Measurements from ENCODE around the gene SUGCT. TPM values are rescaled to one million over a fixed set of nuclear protein-coding genes. Genes with fewer than 3 reads are reported as not detected.

Gene SUGCT
- total and polyA plus RNA-seq, 5 donors: 5.7 to 10.3 (median 6.1) TPM

- Histone ChIP-seq H3K4me3 (ENCODE audit: low read length) (no peak overlapping the region), H3K9me3 (ENCODE audit: control insufficient read depth, low read length) (no peaks in the 10 kb centered on the region), H3K4me1 (ENCODE audit: control insufficient read depth, insufficient read depth, low read length) (no peaks in the 10 kb centered on the region), H3K27ac (ENCODE audit: low read length) (no peak overlapping the region), H3K27me3 (ENCODE audit: control insufficient read depth, insufficient read depth) (no peaks in the 10 kb centered on the region)
- ATAC-seq: no peak
- WGBS: 74% methylated on average over 1 of the region's 1 CpG
- intact Hi-C loops (cut with DNase I): no loop called here
- DNase-seq: no peak
These were observed 364.9 kb downstream of the SUGCT start for GRCh38 chr7:40499718-40500117.

- ATAC-seq (no peak), DNase-seq (no peak)
- no peaks in the 10 kb centered on the region for H3K9me3 ChIP-seq (ENCODE audit: control insufficient read depth, low read length)
- intact Hi-C loops (cut with DNase I): no loop called here
- H3K4me1 ChIP-seq (ENCODE audit: control insufficient read depth, insufficient read depth, low read length): no peaks in the 10 kb centered on the region
- WGBS: 74% methylated on average over 1 of the region's 1 CpG
- no peak overlapping the region for H3K4me3 ChIP-seq (ENCODE audit: low read length)
- H3K27ac ChIP-seq (ENCODE audit: low read length): no peak overlapping the region
- no peaks in the 10 kb centered on the region for H3K27me3 ChIP-seq (ENCODE audit: control insufficient read depth, insufficient read depth)
These were observed 365.4 kb downstream of the SUGCT start for GRCh38 chr7:40500219-40500618.

- Histone ChIP-seq H3K4me1 (ENCODE audit: control insufficient read depth, insufficient read depth, low read length) (no peaks in the 10 kb centered on the region), H3K27ac (ENCODE audit: low read length) (no peak overlapping the region), H3K27me3 (ENCODE audit: control insufficient read depth, insufficient read depth) (no peaks in the 10 kb centered on the region), H3K4me3 (ENCODE audit: low read length) (no peak overlapping the region), H3K9me3 (ENCODE audit: control insufficient read depth, low read length) (no peaks in the 10 kb centered on the region)
- ATAC-seq: no peak
- DNase-seq: no peak
- WGBS: 97% methylated on average over 1 of the region's 1 CpG
- intact Hi-C loops (cut with DNase I): no loop called here
These were observed 367.6 kb downstream of the SUGCT start for GRCh38 chr7:40502359-40502758.

GRCh38 chr7:40506158-40506557 is 371.4 kb downstream of the SUGCT start:
- Histone ChIP-seq H3K27ac (ENCODE audit: low read length) (no peak overlapping the region), H3K4me1 (ENCODE audit: control insufficient read depth, insufficient read depth, low read length) (no peaks in the 10 kb centered on the region), H3K4me3 (ENCODE audit: low read length) (no peak overlapping the region), H3K9me3 (ENCODE audit: control insufficient read depth, low read length) (no peaks in the 10 kb centered on the region), H3K27me3 (ENCODE audit: control insufficient read depth, insufficient read depth) (no peaks in the 10 kb centered on the region)
- WGBS: 80% methylated on average over 3 of the region's 3 CpGs
- no peak for DNase-seq
- intact Hi-C loops (cut with DNase I): no loop called here
- no peak for ATAC-seq

- no peak overlapping the region for H3K27ac ChIP-seq (ENCODE audit: low read length)
- no peaks in the 10 kb centered on the region for H3K4me1 ChIP-seq (ENCODE audit: control insufficient read depth, insufficient read depth, low read length)
- no peaks in the 10 kb centered on the region for H3K27me3 ChIP-seq (ENCODE audit: control insufficient read depth, insufficient read depth)
- 68% methylated on average over 6 of the region's 6 CpGs for WGBS
- no peak overlapping the region for H3K4me3 ChIP-seq (ENCODE audit: low read length)
- intact Hi-C loops (cut with DNase I): no loop called here
- no peak for DNase-seq
- no peak for ATAC-seq
- H3K9me3 ChIP-seq (ENCODE audit: control insufficient read depth, low read length): no peaks in the 10 kb centered on the region
These were observed 372.4 kb downstream of the SUGCT start for GRCh38 chr7:40507166-40507565.

GRCh38 chr7:40509287-40509996 is 374.6 kb downstream of the SUGCT start:
- Histone ChIP-seq H3K4me3 (ENCODE audit: low read length) (no peak overlapping the region), H3K27ac (ENCODE audit: low read length) (no peak overlapping the region), H3K27me3 (ENCODE audit: control insufficient read depth, insufficient read depth) (no peaks in the 10 kb centered on the region), H3K4me1 (ENCODE audit: control insufficient read depth, insufficient read depth, low read length) (no peaks in the 10 kb centered on the region), H3K9me3 (ENCODE audit: control insufficient read depth, low read length) (no peaks in the 10 kb centered on the region)
- intact Hi-C loops (cut with DNase I): no loop called here
- DNase-seq (no peak), ATAC-seq (no peak)
- WGBS: 81% methylated on average over 4 of the region's 4 CpGs

- Histone ChIP-seq H3K27ac (ENCODE audit: low read length) (no peak overlapping the region), H3K27me3 (ENCODE audit: control insufficient read depth, insufficient read depth) (no peaks in the 10 kb centered on the region), H3K9me3 (ENCODE audit: control insufficient read depth, low read length) (no peaks in the 10 kb centered on the region), H3K4me1 (ENCODE audit: control insufficient read depth, insufficient read depth, low read length) (no peaks in the 10 kb centered on the region), H3K4me3 (ENCODE audit: low read length) (no peak overlapping the region)
- ATAC-seq (no peak), DNase-seq (no peak)
- 39% methylated on average over 1 of the region's 1 CpG for WGBS
- intact Hi-C loops (cut with DNase I): no loop called here
These were observed 381.6 kb downstream of the SUGCT start for GRCh38 chr7:40516376-40516775.

GRCh38 chr7:40519009-40519408 is 384.2 kb downstream of the SUGCT start:
- no peak for ATAC-seq
- Histone ChIP-seq H3K27me3 (ENCODE audit: control insufficient read depth, insufficient read depth) (no peaks in the 10 kb centered on the region), H3K4me1 (ENCODE audit: control insufficient read depth, insufficient read depth, low read length) (no peaks in the 10 kb centered on the region), H3K9me3 (ENCODE audit: control insufficient read depth, low read length) (no peaks in the 10 kb centered on the region), H3K27ac (ENCODE audit: low read length) (no peak overlapping the region), H3K4me3 (ENCODE audit: low read length) (no peak overlapping the region)
- intact Hi-C loops (cut with DNase I): no loop called here
- DNase-seq: no peak
- WGBS: 94% methylated on average over 3 of the region's 3 CpGs

- no peak overlapping the region for H3K4me3 ChIP-seq (ENCODE audit: low read length)
- DNase-seq: no peak
- H3K4me1 ChIP-seq (ENCODE audit: control insufficient read depth, insufficient read depth, low read length): no peaks in the 10 kb centered on the region
- ATAC-seq: no peak
- no peaks in the 10 kb centered on the region for H3K27me3 ChIP-seq (ENCODE audit: control insufficient read depth, insufficient read depth)
- WGBS: 79% methylated on average over 7 of the region's 7 CpGs
- intact Hi-C loops (cut with DNase I): no loop called here
- H3K27ac ChIP-seq (ENCODE audit: low read length): no peak overlapping the region
- H3K9me3 ChIP-seq (ENCODE audit: control insufficient read depth, low read length): no peaks in the 10 kb centered on the region
These were observed 386.4 kb downstream of the SUGCT start for GRCh38 chr7:40520986-40521738.

- no peak for DNase-seq
- Histone ChIP-seq H3K9me3 (ENCODE audit: control insufficient read depth, low read length) (no peaks in the 10 kb centered on the region), H3K4me3 (ENCODE audit: low read length) (no peak overlapping the region), H3K27me3 (ENCODE audit: control insufficient read depth, insufficient read depth) (no peaks in the 10 kb centered on the region), H3K27ac (ENCODE audit: low read length) (no peak overlapping the region), H3K4me1 (ENCODE audit: control insufficient read depth, insufficient read depth, low read length) (no peaks in the 10 kb centered on the region)
- 69% methylated on average over 3 of the region's 3 CpGs for WGBS
- intact Hi-C loops (cut with DNase I): no loop called here
- ATAC-seq: no peak
These were observed 391.0 kb downstream of the SUGCT start for GRCh38 chr7:40525764-40526163.

GRCh38 chr7:40526951-40527715 is 392.3 kb downstream of the SUGCT start:
- H3K4me3 ChIP-seq (ENCODE audit: low read length): no peak overlapping the region
- H3K27ac ChIP-seq (ENCODE audit: low read length): no peak overlapping the region
- H3K4me1 ChIP-seq (ENCODE audit: control insufficient read depth, insufficient read depth, low read length): no peaks in the 10 kb centered on the region
- H3K27me3 ChIP-seq (ENCODE audit: control insufficient read depth, insufficient read depth): no peaks in the 10 kb centered on the region
- no peak for DNase-seq
- no peaks in the 10 kb centered on the region for H3K9me3 ChIP-seq (ENCODE audit: control insufficient read depth, low read length)
- intact Hi-C loops (cut with DNase I): no loop called here
- 81% methylated on average over 1 of the region's 1 CpG for WGBS
- no peak for ATAC-seq
